ENCODE results near the gene C13orf46.

DNA sequence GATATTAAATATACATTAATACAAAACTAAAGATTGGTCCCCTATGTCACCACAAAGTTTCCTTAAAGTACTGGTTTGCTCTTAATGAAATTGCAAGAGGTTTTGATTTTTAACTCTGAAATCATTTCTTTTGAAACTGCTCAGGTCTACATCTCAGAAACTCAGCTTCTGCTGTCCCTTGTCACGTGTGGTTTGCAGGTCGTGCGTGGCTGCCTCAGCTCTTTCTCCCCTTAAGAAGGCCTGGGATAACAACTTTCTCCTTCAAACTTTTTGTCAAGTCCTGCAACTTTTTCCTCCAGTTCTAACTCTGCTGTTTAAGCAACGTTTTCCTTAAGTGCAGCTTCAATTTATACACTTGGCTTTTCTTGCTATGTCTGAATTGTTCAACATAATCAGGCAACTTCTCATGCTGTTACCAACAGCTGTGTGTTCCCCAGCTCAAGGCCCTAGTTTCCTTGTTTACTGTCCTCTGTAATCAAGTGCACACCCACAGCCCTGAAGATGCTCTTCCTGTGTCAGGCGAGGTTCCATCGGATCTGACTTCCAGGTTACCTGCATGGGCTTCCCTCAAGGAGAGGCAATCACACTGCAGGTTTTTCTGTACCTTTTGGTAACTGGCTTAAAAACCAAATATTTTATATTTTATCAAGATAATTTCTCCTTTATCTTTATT is 13.5 kb downstream of the C13orf46 start:
- TF ChIP-seq, protein P1, sequence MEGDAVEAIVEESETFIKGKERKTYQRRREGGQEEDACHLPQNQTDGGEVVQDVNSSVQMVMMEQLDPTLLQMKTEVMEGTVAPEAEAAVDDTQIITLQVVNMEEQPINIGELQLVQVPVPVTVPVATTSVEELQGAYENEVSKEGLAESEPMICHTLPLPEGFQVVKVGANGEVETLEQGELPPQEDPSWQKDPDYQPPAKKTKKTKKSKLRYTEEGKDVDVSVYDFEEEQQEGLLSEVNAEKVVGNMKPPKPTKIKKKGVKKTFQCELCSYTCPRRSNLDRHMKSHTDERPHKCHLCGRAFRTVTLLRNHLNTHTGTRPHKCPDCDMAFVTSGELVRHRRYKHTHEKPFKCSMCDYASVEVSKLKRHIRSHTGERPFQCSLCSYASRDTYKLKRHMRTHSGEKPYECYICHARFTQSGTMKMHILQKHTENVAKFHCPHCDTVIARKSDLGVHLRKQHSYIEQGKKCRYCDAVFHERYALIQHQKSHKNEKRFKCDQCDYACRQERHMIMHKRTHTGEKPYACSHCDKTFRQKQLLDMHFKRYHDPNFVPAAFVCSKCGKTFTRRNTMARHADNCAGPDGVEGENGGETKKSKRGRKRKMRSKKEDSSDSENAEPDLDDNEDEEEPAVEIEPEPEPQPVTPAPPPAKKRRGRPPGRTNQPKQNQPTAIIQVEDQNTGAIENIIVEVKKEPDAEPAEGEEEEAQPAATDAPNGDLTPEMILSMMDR (IDR thresholded peaks at IDR 0.05) = no peak
- no peak for TF ChIP-seq POLR2A (IDR thresholded peaks at IDR 0.05)

Measured in body of pancreas (tissue), 4 donors.